HG03025 (cell line): Measurements from ENCODE around the gene SMARCAL1.

Experiments used
- ATAC-seq: cut with Tn5 transposase; IDR thresholded peaks from one replicate; pipeline ENCODE4 v1.9.1; 2021; ENCODE audit warnings: mild to moderate bottlenecking, moderate library complexity; ENCODE audit not compliant: unreplicated experiment, low FRiP score

The SMARCAL1 gene

DNA sequence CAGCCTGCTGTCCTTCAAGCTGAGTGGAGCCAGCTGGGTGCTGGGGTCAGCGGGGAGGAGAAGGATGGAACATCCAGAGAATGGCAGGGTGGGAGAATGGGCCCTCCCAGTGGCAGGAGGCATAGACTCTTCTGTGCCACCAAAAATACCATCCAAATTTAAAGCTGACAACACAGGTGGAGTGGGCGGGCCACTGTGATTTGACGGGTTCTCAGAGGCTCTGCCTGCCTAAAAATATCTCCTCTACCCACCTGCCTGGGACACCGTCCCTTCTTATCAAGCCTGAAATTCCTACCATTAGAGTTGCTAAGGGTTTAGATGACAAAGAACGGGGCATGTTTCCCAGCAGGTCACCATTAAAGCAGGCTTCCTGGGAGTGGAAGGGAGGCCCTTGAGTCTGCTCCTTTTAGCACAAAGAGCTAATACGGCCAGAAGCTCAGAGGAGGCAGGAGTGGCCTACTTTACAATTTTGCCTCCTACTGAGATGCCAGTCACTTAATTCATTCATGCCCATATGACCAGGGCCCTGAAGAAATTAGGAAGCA, 20.2 kb upstream of the SMARCAL1 start:
- no peak for ATAC-seq

- ATAC-seq, result no peak
Measured at GRCh38 chr2:216392945-216393840, 19.1 kb upstream of the SMARCAL1 start.

DNA sequence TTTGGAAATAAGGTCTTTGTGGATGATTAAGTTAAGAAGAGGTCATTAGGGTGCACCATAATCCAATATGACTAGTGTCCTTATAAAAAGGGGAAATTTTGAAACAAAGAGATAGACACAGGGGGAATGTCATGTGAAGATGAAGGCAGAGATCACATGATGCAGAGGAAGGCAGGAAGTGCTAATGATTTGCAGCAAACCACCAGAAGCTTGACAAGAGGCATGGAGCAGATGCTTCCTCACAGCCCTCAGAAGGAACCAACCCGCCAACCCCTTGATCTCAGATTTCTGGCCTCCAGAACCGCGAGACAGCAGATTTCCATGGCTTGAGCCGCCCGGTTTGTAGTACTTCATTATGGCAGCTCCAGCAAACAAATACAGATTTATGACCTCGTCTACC, 17.4 kb upstream of the SMARCAL1 start:
- no peak for ATAC-seq

DNA sequence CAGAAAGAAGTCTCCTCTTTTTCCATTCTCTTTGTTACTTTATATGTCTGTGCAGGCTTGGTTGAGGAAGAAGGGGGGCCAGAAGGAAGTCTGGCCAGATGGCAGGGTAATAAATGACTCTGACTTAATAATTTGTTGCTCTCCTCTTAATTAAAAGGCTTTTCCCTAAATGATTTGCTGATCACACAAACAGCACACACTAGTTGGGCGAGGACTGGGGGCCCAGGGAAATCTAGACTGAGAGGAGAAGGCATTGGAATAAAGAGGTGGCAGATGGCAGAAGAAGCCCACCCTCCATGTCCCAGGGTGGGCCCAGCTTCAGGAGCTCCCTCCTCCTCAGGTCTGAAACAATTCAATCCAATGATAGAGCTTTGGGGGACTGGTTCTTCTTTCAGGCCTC, 12.7 kb upstream of the SMARCAL1 start:
- no peak for ATAC-seq

DNA sequence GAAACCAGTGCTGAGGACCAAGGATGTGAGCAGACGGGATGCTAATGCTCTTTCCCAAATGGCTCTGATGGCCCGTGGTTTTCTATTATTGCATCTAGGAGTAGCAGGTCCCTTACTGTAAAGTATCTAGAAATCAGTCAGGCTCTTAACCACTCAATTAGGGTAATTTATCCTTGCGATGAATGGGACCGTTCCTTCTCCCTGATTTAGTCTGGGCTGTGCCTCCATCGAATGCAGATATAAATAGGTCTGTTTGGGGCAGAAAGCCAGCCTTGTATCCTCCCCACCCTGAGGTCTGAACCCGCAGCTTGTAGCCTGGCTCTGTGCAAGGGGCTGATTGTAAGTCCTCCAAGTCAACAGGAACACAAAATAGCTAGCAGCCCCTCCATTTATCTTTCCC, 9.5 kb upstream of the SMARCAL1 start:
- no peak for ATAC-seq

DNA sequence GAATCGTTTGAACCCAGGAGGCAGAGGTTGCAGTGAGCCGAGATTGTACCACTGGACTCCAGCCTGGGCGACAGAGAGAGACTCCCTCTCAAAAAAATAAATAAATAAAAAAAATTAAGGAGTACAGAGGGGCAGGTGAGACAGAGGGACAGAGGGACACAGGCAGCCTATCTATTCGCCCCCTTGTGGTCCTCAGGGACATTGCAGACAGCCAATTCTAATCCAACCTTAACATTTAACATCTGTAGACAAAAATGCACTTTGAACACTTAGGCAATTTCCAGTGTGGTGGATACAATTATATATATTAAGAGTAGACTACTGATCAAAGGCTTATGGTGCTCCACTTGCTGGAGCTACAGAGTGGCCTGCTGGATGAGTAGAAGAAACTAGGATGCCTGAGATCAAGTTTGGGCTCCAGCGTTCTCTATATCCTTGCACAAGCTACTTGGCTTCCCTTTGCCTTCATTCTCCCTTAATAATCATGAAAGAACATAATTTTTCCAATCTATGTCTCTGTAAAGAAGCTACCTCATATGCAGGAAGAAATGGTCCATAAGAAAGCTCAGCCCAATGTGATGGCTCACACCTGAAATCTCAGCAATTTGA, 8.2 kb upstream of the SMARCAL1 start:
- ATAC-seq, result no peak

DNA sequence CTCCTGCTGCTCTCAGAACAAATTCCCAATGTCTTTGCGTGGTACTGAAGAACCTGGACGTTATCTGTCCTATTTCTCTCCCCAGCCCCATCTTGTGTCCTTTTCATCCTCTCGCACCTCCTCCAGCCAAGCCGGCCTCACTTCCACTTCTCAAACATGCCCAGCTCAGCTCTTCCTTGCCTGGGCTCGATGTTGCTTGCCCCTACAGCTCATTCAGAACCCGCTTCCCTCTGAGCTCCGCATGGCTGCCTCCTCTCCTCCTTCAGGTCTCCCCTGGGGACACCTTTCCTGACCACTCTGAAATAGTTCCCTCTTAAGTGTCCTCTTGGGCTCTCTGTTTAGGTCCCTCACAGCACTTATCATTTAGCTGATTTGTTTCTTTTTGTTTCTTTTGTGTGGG, 6.7 kb upstream of the SMARCAL1 start:
- no peak for ATAC-seq

GRCh38 chr2:216406826-216407225, 5.5 kb upstream of the SMARCAL1 start:
- no peak for ATAC-seq

- ATAC-seq, result no peak
Measured at GRCh38 chr2:216408426-216409290, 3.6 kb upstream of the SMARCAL1 start.

DNA sequence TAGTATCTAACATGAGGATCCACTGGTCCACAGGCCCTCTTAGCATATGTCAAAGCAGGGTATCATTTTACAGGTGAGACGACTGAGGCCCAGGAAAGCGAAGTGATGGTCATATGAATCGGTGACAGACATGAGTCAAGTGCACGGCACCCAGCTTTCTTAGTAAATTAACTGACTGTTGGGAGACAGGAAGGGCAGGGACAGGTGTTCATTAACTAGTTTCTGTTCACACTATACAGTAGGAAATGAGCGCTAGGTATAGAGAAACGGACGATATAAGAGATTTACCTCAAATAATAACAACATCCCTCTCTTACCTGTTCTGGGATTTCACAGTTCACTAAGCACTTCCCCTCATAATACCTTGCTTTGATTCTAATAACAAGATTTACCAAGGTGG, 1.7 kb upstream of the SMARCAL1 start:
- no peak for ATAC-seq

GRCh38 chr2:216413882-216414281, 1.6 kb downstream of the SMARCAL1 start:
- no peak for ATAC-seq

DNA sequence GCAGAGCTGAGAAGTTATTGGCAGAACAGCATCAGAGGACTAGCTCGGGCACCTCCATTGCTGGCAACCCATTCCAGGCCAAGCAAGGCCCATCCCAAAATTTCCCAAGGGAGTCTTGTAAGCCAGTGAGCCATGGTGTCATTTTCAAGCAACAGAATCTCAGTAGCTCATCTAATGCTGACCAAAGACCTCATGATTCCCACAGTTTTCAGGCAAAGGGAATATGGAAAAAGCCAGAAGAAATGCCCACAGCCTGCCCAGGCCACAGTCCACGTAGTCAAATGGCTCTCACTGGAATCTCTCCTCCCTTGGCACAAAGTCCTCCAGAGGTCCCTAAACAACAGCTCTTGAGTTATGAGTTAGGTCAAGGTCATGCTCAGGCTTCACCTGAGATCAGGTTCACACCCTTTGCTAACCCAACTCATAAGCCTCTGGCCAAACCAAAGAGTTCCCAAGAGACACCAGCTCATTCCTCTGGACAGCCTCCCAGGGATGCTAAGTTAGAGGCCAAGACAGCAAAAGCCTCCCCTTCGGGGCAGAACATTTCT, 2.6 kb downstream of the SMARCAL1 start:
- no peak for ATAC-seq

DNA sequence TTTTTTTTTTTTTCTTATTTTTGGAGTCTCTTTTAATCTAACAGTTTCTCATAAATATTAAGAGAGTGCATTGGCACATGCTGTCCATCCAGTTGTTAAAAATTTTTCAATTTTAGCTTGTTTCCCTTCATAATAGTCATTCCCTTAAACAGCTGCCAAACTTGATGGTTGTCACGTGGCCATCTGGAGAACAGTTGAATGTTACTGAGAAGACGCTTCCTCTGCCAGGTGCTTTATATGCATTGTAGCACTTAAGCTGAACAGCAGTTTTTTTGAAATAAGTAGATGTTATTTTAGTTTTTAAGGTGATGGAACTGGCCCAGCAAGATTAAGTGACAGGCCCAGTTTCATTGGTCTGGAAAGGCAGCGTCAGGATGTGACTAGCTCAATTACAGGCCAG, 3.3 kb downstream of the SMARCAL1 start:
- no peak for ATAC-seq

GRCh38 chr2:216416571-216417307, 4.5 kb downstream of the SMARCAL1 start:
- no peak for ATAC-seq

DNA sequence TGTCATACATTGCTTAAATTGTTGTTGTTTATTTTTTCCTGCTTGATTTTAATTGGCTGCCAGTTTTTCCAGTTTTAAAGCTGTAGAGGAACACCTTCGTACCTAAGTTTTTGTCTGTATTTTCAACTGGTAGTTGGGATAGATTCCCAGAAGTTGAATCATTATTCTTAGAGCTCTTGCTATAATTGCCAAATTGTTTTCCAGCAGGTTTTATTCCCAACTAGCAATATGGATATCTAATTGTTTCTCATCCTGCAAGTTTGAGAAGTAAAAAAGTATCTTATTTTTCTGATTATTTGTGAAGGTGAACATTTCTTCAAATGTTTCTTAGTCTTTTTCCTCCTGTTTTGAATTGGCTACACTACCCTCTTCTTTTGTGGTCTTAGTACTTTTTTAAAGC, 6.7 kb downstream of the SMARCAL1 start:
- ATAC-seq, result no peak

DNA sequence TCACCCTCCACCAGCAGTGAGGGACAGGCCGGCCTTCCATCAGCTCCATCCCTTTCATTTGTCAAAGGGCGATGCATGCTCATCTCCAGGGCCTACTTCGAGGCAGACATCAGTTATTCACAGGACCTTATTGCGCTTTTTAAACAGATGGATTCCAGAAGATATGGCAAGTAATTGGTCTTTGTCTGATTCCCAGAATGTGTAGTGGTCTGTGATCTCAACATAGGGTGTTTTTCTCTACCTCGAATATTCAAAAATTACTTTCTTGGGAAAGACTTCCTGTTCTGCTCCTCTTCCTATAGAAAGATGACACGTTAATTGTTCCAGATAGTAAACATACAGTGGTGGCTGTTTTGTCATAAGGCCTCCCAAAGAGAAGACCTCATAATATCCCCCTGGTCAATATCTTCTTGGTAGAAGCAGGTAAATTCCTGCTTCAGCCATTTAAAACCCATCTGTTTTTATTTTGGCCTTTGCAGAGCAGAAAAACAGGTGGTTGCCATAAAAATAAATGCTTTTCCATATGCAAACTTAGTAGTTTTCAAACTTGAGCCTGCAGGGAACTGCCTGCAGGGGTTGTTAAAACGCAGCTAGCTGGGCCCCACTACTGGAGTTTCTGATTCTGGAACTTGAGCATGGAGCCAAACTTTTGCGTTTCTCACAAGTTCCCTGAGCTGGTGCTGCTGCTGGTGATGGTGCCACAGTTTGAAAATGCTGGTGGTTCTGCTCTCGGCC, 8.2 kb downstream of the SMARCAL1 start:
- ATAC-seq, result no peak

DNA sequence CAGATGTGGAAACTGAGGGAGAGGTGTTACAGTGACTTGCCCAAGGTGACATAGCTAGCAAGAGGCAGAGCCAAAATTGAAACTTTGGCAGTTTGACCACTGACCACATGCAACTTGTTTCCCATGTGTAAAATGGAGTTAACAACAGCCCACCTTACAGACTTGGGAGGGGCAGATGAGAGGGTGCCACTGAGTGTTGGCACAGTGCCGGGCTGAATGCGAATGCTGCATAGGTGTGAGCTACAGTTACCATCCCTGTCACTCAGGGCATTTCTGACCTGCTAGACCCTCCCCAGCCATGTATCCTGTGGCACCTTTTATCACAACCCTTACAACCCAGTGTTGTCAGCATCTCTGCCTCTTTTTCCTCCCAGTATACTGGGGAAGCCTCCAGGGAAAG, 10.8 kb downstream of the SMARCAL1 start:
- no peak for ATAC-seq

DNA sequence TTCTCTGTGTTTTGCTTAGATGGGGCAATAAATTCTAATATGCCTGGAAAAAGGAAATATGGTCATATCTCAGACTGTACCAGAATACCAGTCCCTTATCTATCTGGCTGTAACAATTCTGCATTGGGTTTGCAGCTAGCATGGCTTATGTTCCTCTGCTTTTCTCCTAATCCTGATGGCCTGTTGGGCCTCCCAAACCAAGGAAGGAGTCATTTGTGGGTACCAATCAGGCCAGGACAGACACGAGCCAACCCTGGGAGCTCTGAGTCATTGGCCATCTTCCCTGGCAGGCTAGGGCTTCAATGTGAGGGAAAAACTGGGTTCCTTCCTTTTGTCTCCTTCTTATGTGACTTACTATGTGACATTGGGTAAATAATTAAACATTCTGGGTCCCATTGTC, 12.0 kb downstream of the SMARCAL1 start:
- ATAC-seq, result no peak
